Measurements from ENCODE around the gene WDR70.

WDR70 gene

GRCh38 chr5:37801521-37801920 is 422.4 kb downstream of the WDR70 start:
- no peak for DNase-seq (ENCODE audit: low spot score)

All from AG20443 (cell line).